LNCAP (cell line): ENCODE data around the gene MAN1C1.

Source experiments
- CTCF ChIP-seq: fragments of 450-650 bp; IDR thresholded peaks from 2 replicates; pipeline ENCODE4 v1.5.1; 2017; ENCODE audit warnings: mild to moderate bottlenecking

Gene MAN1C1

GRCh38 chr1:25689686-25690381, 73.2 kb downstream of the MAN1C1 start:
- no peak for TF ChIP-seq CTCF

DNA sequence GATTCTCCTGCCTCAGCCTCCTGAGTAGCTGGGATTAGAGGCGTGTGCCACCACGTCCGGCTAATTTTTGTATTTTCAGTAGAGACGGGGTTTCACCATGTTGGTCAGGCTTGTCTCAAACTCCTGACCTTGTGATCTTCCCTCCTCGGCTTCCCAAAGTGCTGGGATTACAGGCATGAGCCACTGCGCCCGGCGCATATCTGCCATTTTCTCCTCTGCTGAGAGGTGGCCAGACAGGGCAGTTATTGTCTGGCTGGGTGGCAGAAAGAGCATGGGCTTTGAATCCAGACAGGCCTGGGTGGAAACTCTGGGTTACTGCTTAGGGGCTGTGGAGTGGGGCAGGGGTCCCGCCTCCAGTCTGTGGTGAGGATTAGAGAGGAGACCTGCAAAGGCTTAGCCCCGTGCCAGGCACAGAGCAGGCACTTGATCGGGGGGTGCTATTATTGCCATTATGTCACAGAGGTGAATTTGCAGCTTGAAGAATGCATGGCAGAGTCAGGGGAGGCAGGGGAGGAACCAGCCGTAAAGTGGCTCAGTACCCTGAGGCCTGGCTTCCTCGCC, 73.9 kb downstream of the MAN1C1 start:
- no peak for TF ChIP-seq CTCF

DNA sequence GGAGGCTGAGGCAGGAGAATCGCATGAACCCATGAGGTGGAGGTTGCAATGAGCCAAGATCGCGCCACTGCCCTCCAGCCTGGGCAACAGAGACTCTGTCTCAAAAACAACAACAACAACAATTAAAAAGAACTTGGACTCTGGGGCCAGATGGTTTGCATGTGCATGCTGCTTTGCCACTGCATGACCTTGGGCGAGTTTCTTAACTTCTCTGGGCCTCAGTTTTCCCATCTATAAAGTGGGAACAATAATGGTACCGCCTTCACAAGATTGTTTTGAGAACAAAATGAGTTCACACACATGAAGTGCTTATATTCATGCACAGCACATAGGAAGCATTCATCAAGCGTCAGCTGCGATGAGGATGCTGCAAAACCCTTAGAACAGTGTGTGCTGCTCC, 74.6 kb downstream of the MAN1C1 start:
- no peak for TF ChIP-seq CTCF

- TF ChIP-seq CTCF, result peak; percentile 31; the same call in 1 of the 2 replicates
These were observed 76.0 kb downstream of the MAN1C1 start for GRCh38 chr1:25692560-25692959.

- TF ChIP-seq CTCF, result no peak
These were observed 77.8 kb downstream of the MAN1C1 start for GRCh38 chr1:25694167-25695007.

DNA sequence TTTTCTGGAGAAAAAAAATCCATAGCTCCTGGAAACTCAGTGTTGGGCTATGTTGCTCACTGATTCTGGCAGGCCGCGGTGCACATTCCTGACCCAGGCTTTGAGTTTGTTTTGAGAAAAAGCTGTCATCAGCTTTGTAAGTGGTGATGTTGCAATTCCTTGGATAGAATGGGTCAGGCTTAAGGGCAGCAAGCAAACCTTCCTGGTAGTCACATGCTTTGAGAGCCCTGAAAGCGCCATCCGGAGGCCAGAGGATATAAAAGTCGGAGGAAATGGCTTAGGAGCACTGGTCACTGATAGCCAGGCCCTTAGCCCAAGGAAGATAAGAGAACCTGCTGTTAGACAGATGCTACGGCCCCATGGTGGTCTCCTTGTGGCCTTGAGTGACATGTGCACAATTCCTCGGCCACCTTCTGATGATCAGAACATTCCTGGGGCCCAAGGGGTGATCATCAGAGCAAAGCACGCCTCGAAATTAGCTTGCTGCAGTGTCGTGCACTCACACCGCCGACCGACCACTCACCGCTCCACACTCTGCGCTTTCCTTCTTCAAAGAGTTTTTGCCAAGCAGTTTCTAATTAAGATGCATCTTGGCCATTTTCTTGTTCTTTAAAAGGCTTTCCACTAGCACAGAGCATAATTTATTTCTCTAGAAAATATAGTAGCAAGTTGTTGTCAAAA, 78.6 kb downstream of the MAN1C1 start:
- TF ChIP-seq CTCF, result no peak

GRCh38 chr1:25695771-25696311, 79.2 kb downstream of the MAN1C1 start:
- no peak for TF ChIP-seq CTCF
